Measurements from ENCODE around the gene MYT1.

DNA sequence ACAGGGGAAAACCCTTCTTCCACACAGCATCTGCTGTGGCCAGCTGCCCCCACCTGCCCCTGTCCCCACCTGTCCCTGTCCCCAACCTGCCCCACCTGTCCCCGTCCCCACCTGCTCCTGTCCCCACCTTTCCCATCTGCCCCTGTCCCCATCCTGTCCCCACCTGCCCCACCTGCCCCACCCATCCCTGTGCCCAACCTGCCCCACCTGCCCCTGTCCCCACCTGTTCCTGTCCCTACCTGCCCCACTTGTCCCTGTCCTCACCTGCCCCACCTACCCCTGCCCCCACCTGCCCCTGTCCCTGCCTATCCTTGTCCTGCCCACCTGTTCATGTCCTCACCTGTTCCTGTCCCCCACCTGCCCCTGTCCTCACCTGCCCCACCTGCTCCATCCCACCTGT lies 6.4 kb upstream of the MYT1 start:
- no peak for TF ChIP-seq EZH2 (optimal IDR thresholded peaks at IDR 0.05; ENCODE audit: low read depth, low read length)
- TF ChIP-seq, protein P1, sequence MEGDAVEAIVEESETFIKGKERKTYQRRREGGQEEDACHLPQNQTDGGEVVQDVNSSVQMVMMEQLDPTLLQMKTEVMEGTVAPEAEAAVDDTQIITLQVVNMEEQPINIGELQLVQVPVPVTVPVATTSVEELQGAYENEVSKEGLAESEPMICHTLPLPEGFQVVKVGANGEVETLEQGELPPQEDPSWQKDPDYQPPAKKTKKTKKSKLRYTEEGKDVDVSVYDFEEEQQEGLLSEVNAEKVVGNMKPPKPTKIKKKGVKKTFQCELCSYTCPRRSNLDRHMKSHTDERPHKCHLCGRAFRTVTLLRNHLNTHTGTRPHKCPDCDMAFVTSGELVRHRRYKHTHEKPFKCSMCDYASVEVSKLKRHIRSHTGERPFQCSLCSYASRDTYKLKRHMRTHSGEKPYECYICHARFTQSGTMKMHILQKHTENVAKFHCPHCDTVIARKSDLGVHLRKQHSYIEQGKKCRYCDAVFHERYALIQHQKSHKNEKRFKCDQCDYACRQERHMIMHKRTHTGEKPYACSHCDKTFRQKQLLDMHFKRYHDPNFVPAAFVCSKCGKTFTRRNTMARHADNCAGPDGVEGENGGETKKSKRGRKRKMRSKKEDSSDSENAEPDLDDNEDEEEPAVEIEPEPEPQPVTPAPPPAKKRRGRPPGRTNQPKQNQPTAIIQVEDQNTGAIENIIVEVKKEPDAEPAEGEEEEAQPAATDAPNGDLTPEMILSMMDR (IDR thresholded peaks at IDR 0.05; ENCODE audit: low read length), result no peak
- no peak for TF ChIP-seq EZH2phosphoT487 (IDR thresholded peaks at IDR 0.05; ENCODE audit: low read length)
